HepG2 (cell line): ENCODE results near the gene HOXA11. TPM values are rescaled to one million over a fixed set of nuclear protein-coding genes. Genes with fewer than 3 reads are reported as not detected.

Experiments
- ATAC-seq: fragments of 200-7000 bp; cut with Tn5 transposase; 3 replicates; pipeline ENCODE4 v1.9.1; 2020; ENCODE audit warnings: mild to moderate bottlenecking, moderate library complexity
- BruUV-seq: library from RNA; stranded (reverse); fragments of 400-500 nt; replicated peaks from 2 replicates; lab custom pipeline; 2021; lab: Mats Ljungman, UMichigan
- CTCF ChIA-PET: fragments of 300-600 bp; formaldehyde crosslinking; extraction: SDS; loops from one replicate; lab custom pipeline; 2021; ENCODE audit warnings: low total read pairs, inconsistent platforms, low intra/inter-chr PET ratio; lab: Yijun Ruan, JAX
- POLR2A ChIA-PET: fragments of 350-600 bp; sonication (Branson Sonifier 250); formaldehyde crosslinking; loops from one replicate; lab custom pipeline; 2020; ENCODE audit warnings: antibody characterized with exemption, inconsistent platforms; lab: Yijun Ruan, JAX
- DNase-seq: peaks from one replicate; pipeline ENCODE4 v3.0.0-alpha.2; 2015; ENCODE audit warnings: low spot score
- FAIRE-seq: peaks from 3 replicates; lab custom pipeline; 2011; peaks lifted over from hg19 to GRCh38; lab: Jason Lieb, UNC
- H2AFZ ChIP-seq: one replicate; pipeline ENCODE4 v1.6.1; 2011; ENCODE audit warnings: low read length, inconsistent platforms
- H3K27ac ChIP-seq: fragments of 300-600 bp; 3 replicates; pipeline ENCODE4 v1.8.0; 2011; ENCODE audit warnings: mixed run types, mild to moderate bottlenecking, mixed read lengths, low read length, inconsistent platforms; ENCODE audit not compliant: insufficient read depth; ENCODE audit errors: extremely low read length
- H3K27me3 ChIP-seq, 2 experiments: fragments of 200-600 bp in 1 of 2; 2 replicates in 1 of 2; 3 replicates in 1 of 2; pipeline versions ENCODE4 v1.6.0 to v1.8.0; 2011; ENCODE audit warnings: low read length in 2 of 2, mild to moderate bottlenecking in 2 of 2, moderate library complexity in 2 of 2, inconsistent platforms in 1 of 2; ENCODE audit not compliant: insufficient read depth in 2 of 2, control insufficient read depth in 1 of 2
- H3K36me3 ChIP-seq, 2 experiments: fragments of 200-600 bp in 1 of 2; replicated peaks in 1 of 2; 2 replicates in 1 of 2; 3 replicates in 1 of 2; pipeline versions ENCODE4 v1.5.1 to v1.8.0; 2011; ENCODE audit warnings: low read length in 2 of 2, inconsistent platforms in 1 of 2; ENCODE audit not compliant: insufficient read depth in 2 of 2, control insufficient read depth in 1 of 2
- H3K4me1 ChIP-seq: 2 replicates; pipeline ENCODE4 v1.5.1; 2012; ENCODE audit warnings: low read length, inconsistent platforms; ENCODE audit not compliant: insufficient read depth
- H3K4me2 ChIP-seq: 2 replicates; pipeline ENCODE4 v1.6.0; 2011; ENCODE audit warnings: low read depth, low read length, inconsistent platforms
- H3K4me3 ChIP-seq, 3 experiments: fragments of 200-600 bp in 1 of 3; sonication (generic), shearing (Covaris generic) in 1 of 3; replicated peaks in 1 of 3; 2 replicates each; pipeline ENCODE4 v1.5.1; 2011 to 2016; ENCODE audit warnings: low read length in 3 of 3, inconsistent platforms in 2 of 3, low read depth in 2 of 3, mild to moderate bottlenecking in 2 of 3, control low read depth in 1 of 3, mixed read lengths in 1 of 3; ENCODE audit not compliant: insufficient read depth in 1 of 3
- H3K79me2 ChIP-seq: one replicate; pipeline ENCODE4 v1.6.1; 2011; ENCODE audit warnings: low read length, inconsistent platforms; ENCODE audit not compliant: insufficient read depth
- H3K9ac ChIP-seq: 2 replicates; pipeline ENCODE4 v1.6.0; 2011; ENCODE audit warnings: mild to moderate bottlenecking, low read depth, low read length, inconsistent platforms; ENCODE audit not compliant: insufficient read depth
- H3K9me3 ChIP-seq: 2 replicates; pipeline ENCODE4 v1.5.1; 2012; ENCODE audit warnings: mild to moderate bottlenecking, low read length
- H4K20me1 ChIP-seq: 2 replicates; pipeline ENCODE4 v1.6.0; 2011; ENCODE audit warnings: inconsistent platforms, mild to moderate bottlenecking, low read length, moderate library complexity; ENCODE audit not compliant: insufficient read depth
- ATF1 ChIP-seq: IDR thresholded peaks from 2 replicates; pipeline ENCODE4 v1.6.1; 2016; ENCODE audit warnings: mild to moderate bottlenecking, control low read depth
- CBX2 ChIP-seq, 2 experiments: fragments of 200-600 bp in 1 of 2; sonication (generic); formaldehyde crosslinking in 1 of 2; IDR thresholded peaks; 2 replicates each; pipeline versions ENCODE4 v1.7.0 to v1.8.1; 2018 to 2022; ENCODE audit warnings: low read depth in 2 of 2, low read length in 1 of 2, mild to moderate bottlenecking in 1 of 2, missing genetic modification reagents in 1 of 2
- EZH2 ChIP-seq: conservative IDR thresholded peaks from 2 replicates; pipeline ENCODE4 v1.6.1; 2012; ENCODE audit warnings: mild to moderate bottlenecking, low read depth, low read length, moderate library complexity
- SOX6 ChIP-seq, 2 experiments: fragments of 450-650 bp in 1 of 2; sonication (generic) in 1 of 2; formaldehyde crosslinking in 1 of 2; IDR thresholded peaks; 2 replicates each; pipeline versions ENCODE4 v1.4.0 to v1.6.1; 2017 to 2020; ENCODE audit warnings: antibody characterized with exemption in 1 of 2, mild to moderate bottlenecking in 1 of 2, missing genetic modification reagents in 1 of 2
- SRSF1 ChIP-seq: fragments of 200-400 bp; formaldehyde crosslinking; optimal IDR thresholded peaks from 2 replicates; pipeline ENCODE3; 2017; ENCODE audit warnings: mild to moderate bottlenecking, low read depth, low read length, moderate library complexity
- TBX2 ChIP-seq: sonication (generic); formaldehyde crosslinking; IDR thresholded peaks from 2 replicates; pipeline ENCODE4 v1.5.0; 2020; ENCODE audit warnings: missing genetic modification reagents, mild to moderate bottlenecking, borderline replicate concordance
- ZFX ChIP-seq: sonication (generic); formaldehyde crosslinking; IDR thresholded peaks from 2 replicates; pipeline ENCODE4 v1.4.0; 2020; ENCODE audit warnings: mild to moderate bottlenecking, low read depth, missing genetic modification reagents, moderate library complexity
- ZNF687 ChIP-seq: sonication (generic); formaldehyde crosslinking; IDR thresholded peaks from 2 replicates; pipeline ENCODE4 v1.5.1; 2020; ENCODE audit warnings: mild to moderate bottlenecking, missing genetic modification reagents, moderate library complexity
- ZNF720 ChIP-seq: sonication (generic); formaldehyde crosslinking; IDR thresholded peaks from 2 replicates; pipeline ENCODE4 v1.4.0; 2020; ENCODE audit warnings: missing genetic modification reagents
- WGBS: methylation state at CpG from one replicate; pipeline ENCODE4 v1.1.6; 2017; ENCODE audit warnings: low lambda C conversion rate; 5-methylcytosine and 5-hydroxymethylcytosine counted together
- in situ Hi-C: cut with HindIII; loops from 2 replicates; pipeline ENCODE4 v1.10.0; 2017; ENCODE audit warnings: low pct_unique_long_range_greater_than_20kb; ENCODE audit not compliant: extremely low pct_ligation_motif_present
- intact Hi-C: fragments of 100-400 bp; cut with micrococcal nuclease; formaldehyde crosslinking; loops from one replicate; pipeline ENCODE4 v1.10.0; 2022; ENCODE audit not compliant: unreplicated experiment
- polyA plus RNA-seq, 8 experiments: library from polyadenylated mRNA; depleted of rRNA in 3 of 8; stranded (reverse) in 7 of 8; unstranded in 1 of 8; fragments of >200 nt; fragmentation: Illumina TruSeq in 4 of 8; extraction: Trizol in 4 of 8; gene quantifications; 2 replicates each; pipeline versions ENCODE4 v1.2.1 to v1.2.3, GENCODE V29; 2011 to 2016; ENCODE audit warnings: low read depth in 4 of 8, missing spikeins in 1 of 8, mixed read lengths in 1 of 8; ENCODE audit not compliant: insufficient read depth in 1 of 8
- total RNA-seq, 5 experiments: library from RNA; depleted of rRNA; stranded (reverse); fragments of >200 nt; fragmentation: Illumina TruSeq; extraction: Trizol; gene quantifications; 2 replicates each; pipeline ENCODE4 v1.2.3, GENCODE V29; 2016; ENCODE audit warnings: low read depth in 1 of 5
- TF ChIP-seq, protein P1 (sequence below): sonication (generic); formaldehyde crosslinking; IDR thresholded peaks from 2 replicates; pipeline ENCODE4 v1.8.1; 2023; ENCODE audit warnings: mild to moderate bottlenecking, moderate library complexity, missing genetic modification reagents

The HOXA11 gene
- total and polyA plus RNA-seq, 2 of the 13 experiments (the other 11 are each of a cell fraction or from before 2014, with no cell fraction given): not detected

- TF ChIP-seq ZFX (CRISPR knock-in tag): no peak
- 0 out of 2 replicates have a peak, but pooled peaks have one; percentile 7 for TF ChIP-seq ZNF687 (CRISPR knock-in tag)
- TF ChIP-seq SOX6 (IDR thresholded peaks at IDR 0.05): no peak
- TF ChIP-seq SOX6 (CRISPR knock-in tag; IDR thresholded peaks at IDR 0.05): no peak
- TF ChIP-seq ZNF720 (CRISPR knock-in tag): no peak
- no peak for TF ChIP-seq ATF1
These were observed 557 bp downstream of the HOXA11 start (continued) for GRCh38 chr7:27184337-27185012.

DNA sequence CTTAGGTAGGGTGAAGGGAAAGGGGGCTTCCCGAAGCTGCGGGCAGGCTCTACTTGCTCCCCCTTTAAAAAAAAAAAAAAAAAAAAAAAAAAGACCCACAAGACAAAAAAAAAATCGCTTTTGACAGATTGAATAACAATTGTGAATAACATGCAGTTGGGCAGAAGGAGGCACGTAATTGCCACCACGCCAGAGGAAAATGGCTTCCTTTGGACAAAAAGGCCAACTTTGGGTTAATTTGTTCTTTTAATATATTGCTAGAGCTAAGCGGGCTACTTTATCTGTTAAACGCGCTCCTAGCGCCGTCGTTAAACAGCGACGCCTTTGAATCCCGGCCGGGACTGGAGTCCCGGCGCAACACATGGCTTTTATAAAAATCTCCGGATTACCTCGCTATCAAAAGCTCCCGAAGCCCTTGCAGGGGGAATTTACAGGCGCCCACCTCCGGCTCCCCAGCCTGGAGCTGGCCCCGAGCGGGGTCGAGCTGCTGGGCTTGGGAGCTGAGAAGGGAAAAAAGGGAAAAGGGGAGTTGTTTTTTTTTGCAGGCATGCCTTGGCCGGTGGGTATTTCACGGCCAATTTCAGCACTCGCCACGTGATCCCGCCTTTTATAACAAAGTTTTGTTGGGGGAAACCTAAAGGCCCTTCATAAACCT is 1.2 kb downstream of the HOXA11 start:
- peaks cover 32 to 95% of the 10 kb centered on the region in 2 experiments for H3K27me3 ChIP-seq
- no TSS peak for BruUV-seq
- peak overlapping the region; percentile 84 for H3K4me2 ChIP-seq
- POLR2A ChIA-PET: no interaction called here
- peak overlapping the region; percentile 52 to 67 (median 64) for H3K4me3 ChIP-seq
- ATAC-seq: no peak
- no peak for DNase-seq
- no peaks in the 10 kb centered on the region for H3K9me3 ChIP-seq
- CTCF ChIA-PET: no interaction called here
- WGBS: under 1% methylated on average over 28 of the region's 30 CpGs
- intact Hi-C loops (no loop called here), in situ Hi-C loops (no loop called here)
- H2AFZ ChIP-seq: no peak overlapping the region
- H4K20me1 ChIP-seq: peaks cover 6% of the 10 kb centered on the region; the same call in 1 of the 2 replicates
- H3K36me3 ChIP-seq: no peaks in the 10 kb centered on the region
- H3K4me1 ChIP-seq: peaks cover 49% of the 10 kb centered on the region
- TF ChIP-seq TBX2 (CRISPR knock-in tag) (no peak), SRSF1 (no peak), EZH2 (peak; percentile 96), CBX2 (IDR thresholded peaks at IDR 0.05; ENCODE audit: low read depth, low read length) (peak; percentile 98), CBX2 (CRISPR knock-in tag; IDR thresholded peaks at IDR 0.05; ENCODE audit: low read depth) (no peak; the same call in 1 of the 2 replicates)
- TF ChIP-seq, protein P1, sequence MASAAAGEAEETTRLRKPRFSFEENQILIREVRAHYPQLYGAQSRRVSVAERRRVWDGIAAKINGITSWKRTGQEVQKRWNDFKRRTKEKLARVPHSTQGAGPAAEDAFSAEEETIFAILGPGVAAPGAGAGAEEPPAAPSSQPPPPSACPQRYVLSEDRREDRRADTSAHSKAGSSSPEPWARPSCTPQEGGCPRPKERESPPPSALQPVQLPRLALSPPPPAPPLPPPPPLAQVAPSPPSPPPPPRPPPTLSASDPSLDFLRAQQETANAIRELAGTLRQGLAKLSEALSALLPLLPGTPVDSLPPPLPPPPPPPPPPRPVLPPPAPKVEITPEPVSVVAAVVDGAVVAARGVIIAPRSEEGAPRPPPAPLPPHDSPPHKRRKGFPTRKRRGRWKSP: peak; percentile 43
- H3K27ac ChIP-seq: no peak overlapping the region
- no peaks in the 10 kb centered on the region for H3K79me2 ChIP-seq
- no peak for FAIRE-seq
- no peak overlapping the region for H3K9ac ChIP-seq
